Fibroblast of pulmonary artery (primary cell): ENCODE measurements around the gene TRIM21.
"Not testable (repeated sequence)": the region's sequence is repeated elsewhere in the genome, so short reads cannot be mapped to it uniquely, and the experiment has no call there.

ENCODE experiments used
- DNase-seq: peaks from one replicate; pipeline ENCODE4 v3.0.0-alpha.2; 2010; ENCODE audit warnings: low read depth
- H3K4me3 ChIP-seq: replicated peaks from 2 replicates; pipeline ENCODE4 v1.5.1; 2011; ENCODE audit warnings: low read depth, mild to moderate bottlenecking, control low read depth, low read length, moderate library complexity
- CTCF ChIP-seq: IDR thresholded peaks from 2 replicates; pipeline ENCODE4 v1.5.1; 2011; ENCODE audit warnings: mild to moderate bottlenecking, control low read depth, low read length, inconsistent platforms; ENCODE audit errors: missing control alignments

TRIM21 gene

GRCh38 chr11:4370166-4370565 lies 23.3 kb downstream of the TRIM21 start:
- TF ChIP-seq CTCF, result no peak
- no peak for DNase-seq
- H3K4me3 ChIP-seq, result no peak overlapping the region

GRCh38 chr11:4368286-4368685 lies 25.2 kb downstream of the TRIM21 start, which contains the start of gene OR52B4:
Gene OR52B4 (minus strand): TSS chr11:4368386. CDS start chr11:4368295, 91 bp downstream.
- no peak for DNase-seq
- no peak for TF ChIP-seq CTCF
- H3K4me3 ChIP-seq, result no peak within 1 kb of the TSS

- H3K4me3 ChIP-seq, DNase-seq: not testable (repeated sequence)
These were observed 45.4 kb downstream of the TRIM21 start for GRCh38 chr11:4348142-4348541.

- DNase-seq, H3K4me3 ChIP-seq: not testable (repeated sequence)
These were observed 48.1 kb downstream of the TRIM21 start for GRCh38 chr11:4345366-4345765.
